Colon (tissue), 2 donors: ENCODE results near the gene CSF3.
"Not testable (repeated sequence)": the region's sequence is repeated elsewhere in the genome, so short reads cannot be mapped to it uniquely, and the experiment has no call there.

ENCODE experiments used
- FAIRE-seq: peaks from 2 replicates; lab custom pipeline; 2012; peaks lifted over from hg19 to GRCh38; lab: Jason Lieb, UNC
- donor health status: control.
- donor health status: control.

The CSF3 gene

GRCh38 chr17:39997543-39997942 is 17.7 kb upstream of the CSF3 start:
- FAIRE-seq = no peak

GRCh38 chr17:39999067-39999466 is 16.2 kb upstream of the CSF3 start:
- FAIRE-seq = no peak

DNA sequence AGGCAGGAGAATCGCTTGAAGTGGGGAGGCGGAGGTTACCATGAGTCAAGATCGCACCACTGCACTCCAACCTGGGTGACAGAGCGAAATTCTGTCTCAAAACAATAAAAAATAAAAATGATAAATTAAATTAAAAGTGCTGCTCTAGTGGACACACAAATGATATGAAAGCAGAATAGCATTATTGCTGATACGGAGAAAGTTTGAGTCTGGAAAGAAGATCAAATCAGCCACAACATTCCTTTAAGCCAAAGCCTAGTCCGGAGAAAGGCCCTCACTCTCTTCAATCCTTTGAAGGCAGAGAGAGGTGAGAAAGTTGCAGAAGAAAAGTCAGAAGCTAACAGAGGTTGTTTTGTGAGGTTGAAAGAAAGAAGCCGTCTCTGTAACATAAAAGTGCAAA is 15.1 kb upstream of the CSF3 start:
- FAIRE-seq = no peak

DNA sequence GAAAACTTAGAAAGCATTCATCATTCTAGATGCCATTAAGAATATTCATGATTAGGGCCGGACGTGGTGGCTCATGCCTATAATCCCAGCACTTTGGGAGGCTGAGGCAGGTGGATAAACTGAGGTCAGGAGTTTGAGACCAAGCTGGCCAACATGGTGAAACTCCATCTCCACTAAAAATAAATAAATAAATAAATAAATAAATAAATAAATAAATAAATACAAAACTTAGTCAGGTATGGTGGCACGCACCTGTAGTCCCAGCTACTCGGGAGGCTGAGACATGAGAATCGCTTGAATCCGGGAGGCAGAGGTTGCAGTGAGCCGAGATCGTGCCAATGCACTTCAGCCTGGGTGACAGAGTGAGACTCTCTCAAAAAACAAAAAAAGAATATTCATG is 13.9 kb upstream of the CSF3 start:
- FAIRE-seq = not testable (repeated sequence)

- FAIRE-seq = no peak
Observed at GRCh38 chr17:40004072-40004471, 11.2 kb upstream of the CSF3 start.

GRCh38 chr17:40004712-40005111 is 10.5 kb upstream of the CSF3 start:
- FAIRE-seq = no peak

GRCh38 chr17:40005520-40005919 is 9.7 kb upstream of the CSF3 start:
- FAIRE-seq = no peak

DNA sequence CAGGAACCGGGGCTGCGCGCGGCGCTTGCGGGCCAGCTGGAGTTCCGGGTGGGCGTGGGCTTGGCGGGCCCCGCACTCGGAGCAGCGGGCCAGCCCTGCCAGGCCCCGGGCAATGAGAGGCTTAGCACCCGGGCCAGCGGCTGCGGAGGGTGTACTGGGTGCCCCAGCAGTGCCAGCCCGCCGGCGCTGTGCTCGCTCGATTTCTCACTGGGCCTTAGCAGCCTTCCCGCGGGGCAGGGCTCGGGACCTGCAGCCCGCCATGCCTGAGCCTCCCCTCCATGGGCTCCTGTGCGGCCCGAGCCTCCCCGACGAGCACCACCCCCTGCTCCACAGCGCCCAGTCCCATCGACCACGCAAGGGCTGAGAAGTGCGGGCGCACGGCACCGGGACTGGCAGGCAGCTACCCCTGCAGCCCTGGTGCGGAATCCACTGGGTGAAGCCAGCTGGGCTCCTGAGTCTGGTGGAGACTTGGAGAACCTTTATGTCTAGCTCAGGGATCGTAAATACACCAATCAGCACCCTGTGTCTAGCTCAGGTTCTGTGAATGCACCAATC is 4.2 kb upstream of the CSF3 start:
- not testable (repeated sequence) for FAIRE-seq

- not testable (repeated sequence) for FAIRE-seq
Observed at GRCh38 chr17:40012017-40012647, 3.1 kb upstream of the CSF3 start.

- no peak for FAIRE-seq
Observed at GRCh38 chr17:40014375-40014980, 762 bp upstream of the CSF3 start.

GRCh38 chr17:40015998-40016985 is 1.1 kb downstream of the CSF3 start:
- FAIRE-seq = no peak

- FAIRE-seq = no peak
Observed at GRCh38 chr17:40017422-40018080, 2.3 kb downstream of the CSF3 start.

DNA sequence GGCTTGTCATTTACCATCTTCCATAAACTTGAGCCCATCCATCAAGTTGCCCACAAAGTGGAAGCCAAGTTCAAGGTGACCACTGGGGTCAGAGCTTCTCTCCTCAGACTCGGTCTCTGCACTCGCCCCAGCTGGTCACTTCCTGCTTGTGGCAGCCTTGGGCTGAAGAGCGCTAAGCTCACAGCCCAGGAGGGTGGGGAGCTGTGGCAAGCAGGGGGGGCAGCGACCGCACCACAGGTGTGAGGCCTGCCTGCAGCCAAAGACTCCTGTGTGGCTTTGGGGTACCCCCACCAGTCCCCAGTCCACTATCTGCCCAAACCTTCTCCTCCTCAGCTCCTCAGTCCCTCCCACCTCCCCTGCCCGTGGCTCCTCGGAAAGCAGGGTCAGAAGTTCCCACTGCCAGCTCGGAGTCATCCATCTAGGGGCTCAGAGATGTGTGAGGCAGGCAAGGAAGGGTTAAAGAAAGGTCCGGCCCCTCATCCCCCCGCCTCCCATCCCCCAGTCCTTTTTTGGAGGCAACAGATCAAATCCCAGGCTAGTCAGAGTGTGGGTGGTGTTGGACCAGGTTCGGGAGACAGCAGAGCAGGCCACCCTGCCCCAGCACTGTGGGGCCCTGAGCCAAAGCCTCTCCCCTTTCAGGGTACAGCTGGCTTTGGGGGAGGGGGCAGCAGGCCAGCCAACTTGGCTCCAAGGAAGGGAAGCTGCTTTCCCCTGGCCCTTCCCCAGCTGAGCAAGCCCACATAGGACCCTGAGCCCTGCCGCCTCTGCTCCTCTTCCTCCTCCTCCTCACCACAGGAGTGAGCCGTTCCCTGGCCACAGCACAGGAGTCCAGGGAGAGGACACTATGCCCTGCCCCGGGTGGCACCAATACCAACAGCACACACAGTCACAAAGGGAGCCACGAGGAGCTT is 3.2 kb downstream of the CSF3 start:
- no peak for FAIRE-seq

- no peak for FAIRE-seq
Observed at GRCh38 chr17:40019140-40019991, 4.1 kb downstream of the CSF3 start.

GRCh38 chr17:40020146-40020545 is 4.9 kb downstream of the CSF3 start:
- no peak for FAIRE-seq

GRCh38 chr17:40021451-40021971 is 6.3 kb downstream of the CSF3 start:
- FAIRE-seq = no peak

- FAIRE-seq = no peak
Observed at GRCh38 chr17:40022497-40022896, 7.3 kb downstream of the CSF3 start.

DNA sequence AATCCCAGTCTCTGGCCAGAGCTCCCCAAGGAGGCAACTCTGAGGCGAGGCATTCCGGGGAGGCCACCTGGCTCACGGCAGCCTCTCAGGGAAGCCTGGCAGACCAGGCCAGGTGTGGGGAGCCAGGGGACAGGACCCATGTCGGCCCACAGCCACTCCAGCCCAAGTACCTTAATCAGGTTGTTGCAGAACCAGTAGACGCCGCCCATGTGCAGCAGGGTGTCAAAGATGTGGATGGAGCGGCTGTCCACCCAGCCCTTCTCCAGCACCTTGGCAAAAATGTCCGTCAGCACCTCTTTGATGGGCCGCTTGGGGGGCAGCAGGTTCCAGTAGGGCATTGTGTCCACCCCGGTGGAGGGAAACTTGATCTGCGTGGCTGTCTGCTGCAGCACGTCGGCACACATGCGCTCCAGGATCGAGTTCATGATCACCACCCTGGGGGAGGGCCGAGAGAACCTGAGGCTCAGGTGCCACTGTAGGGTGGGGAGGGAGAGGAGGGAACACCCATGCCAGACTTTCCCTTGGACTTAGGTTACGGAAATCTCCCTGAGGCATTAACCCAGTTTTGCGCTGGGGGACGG is 7.8 kb downstream of the CSF3 start:
- FAIRE-seq = no peak

- no peak for FAIRE-seq
Observed at GRCh38 chr17:40023590-40024292, 8.5 kb downstream of the CSF3 start.
